Activated T-helper 2 cell treated with anti-CD3 and anti-CD28 coated beads, Interferon-gamma antibody, Interleukin-2, Interleukin-4, amounts not matched to agents 10 μg/mL and 5 μg/mL and 100 μg/mL, durations not matched to agents 14 hours and 24 hours and 36 hours (primary cell): Measurements from ENCODE around the gene NRXN3. TPM values are rescaled to one million over a fixed set of nuclear protein-coding genes. Genes with fewer than 3 reads are reported as not detected.

Source experiments
- DNase-seq: peaks from one replicate; pipeline ENCODE4 v3.0.0; 2021; ENCODE audit warnings: low spot score
- H3K27ac Mint-ChIP-seq: one replicate; pipeline ENCODE4 v1.8.0; 2021; ENCODE audit warnings: mixed read lengths
- H3K27me3 Mint-ChIP-seq: one replicate; pipeline ENCODE4 v1.8.0; 2021; ENCODE audit warnings: low read depth, mixed read lengths
- H3K36me3 Mint-ChIP-seq: one replicate; pipeline ENCODE4 v1.8.0; 2021; ENCODE audit warnings: low read depth, mixed read lengths
- H3K4me1 Mint-ChIP-seq: one replicate; pipeline ENCODE4 v1.8.0; 2021; ENCODE audit warnings: low read depth, mixed read lengths
- H3K4me3 Mint-ChIP-seq: one replicate; pipeline ENCODE4 v1.8.0; 2021; ENCODE audit warnings: low read depth, mild to moderate bottlenecking, moderate library complexity, mixed read lengths
- H3K9me3 Mint-ChIP-seq: one replicate; pipeline ENCODE4 v1.8.0; 2021; ENCODE audit warnings: mixed read lengths
- intact Hi-C: fragments of 100-400 bp; cut with micrococcal nuclease; formaldehyde crosslinking; loops from one replicate; pipeline ENCODE4 v1.15.1; 2023
- total RNA-seq: library from RNA; stranded (reverse); gene quantifications from 2 replicates; pipeline ENCODE4 v1.2.3, GENCODE V29; 2022

Gene NRXN3
- total RNA-seq, 1 donor from 2014 or later: not detected

DNA sequence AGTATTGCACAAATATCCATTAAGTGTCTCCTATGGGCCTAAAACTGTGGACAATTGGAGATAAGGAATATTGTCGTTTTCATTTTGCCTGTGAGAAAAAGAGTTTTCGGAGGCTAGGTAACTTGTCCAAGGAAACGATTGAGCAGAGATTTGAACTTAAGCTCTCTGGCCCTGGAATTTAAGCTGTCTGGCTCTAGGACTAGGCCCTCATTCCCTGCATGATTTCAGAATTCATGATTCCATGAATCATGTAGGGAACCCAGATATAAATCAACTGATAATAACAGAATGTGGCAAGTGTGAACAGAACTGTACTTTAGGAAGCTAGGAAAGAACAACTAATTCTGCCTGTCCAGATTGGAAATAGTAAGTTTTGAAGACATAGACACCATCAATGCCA is 1100.2 kb downstream of the NRXN3 start:
- H3K9me3 Mint-ChIP-seq: no peaks in the 10 kb centered on the region
- H3K36me3 Mint-ChIP-seq: no peaks in the 10 kb centered on the region
- no peaks in the 10 kb centered on the region for H3K27me3 Mint-ChIP-seq
- no peaks in the 10 kb centered on the region for H3K4me1 Mint-ChIP-seq
- intact Hi-C loops: no loop called here
- DNase-seq: no peak
- H3K27ac Mint-ChIP-seq: no peak overlapping the region
- H3K4me3 Mint-ChIP-seq: no peak overlapping the region

DNA sequence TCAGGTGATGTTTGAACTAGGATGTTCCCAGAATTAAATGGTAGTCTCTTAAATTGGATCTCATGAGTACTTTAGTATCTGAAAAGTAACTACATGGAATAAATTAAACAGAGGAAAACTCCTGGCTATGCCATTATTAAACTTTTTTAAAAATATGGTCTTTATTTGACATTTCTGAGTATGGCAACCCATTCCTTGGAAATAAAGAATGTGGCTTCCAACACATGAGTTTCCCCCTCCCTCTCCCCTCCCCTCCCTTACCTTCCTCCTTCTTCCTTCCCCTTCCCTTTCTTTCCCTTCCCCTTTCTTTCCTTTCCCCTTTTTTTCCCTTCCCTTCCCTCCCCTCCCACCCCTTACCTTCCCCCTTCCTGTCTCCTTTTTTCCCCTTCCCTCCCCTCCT is 1100.9 kb downstream of the NRXN3 start:
- no peaks in the 10 kb centered on the region for H3K36me3 Mint-ChIP-seq
- H3K27me3 Mint-ChIP-seq: no peaks in the 10 kb centered on the region
- H3K4me3 Mint-ChIP-seq: no peak overlapping the region

DNA sequence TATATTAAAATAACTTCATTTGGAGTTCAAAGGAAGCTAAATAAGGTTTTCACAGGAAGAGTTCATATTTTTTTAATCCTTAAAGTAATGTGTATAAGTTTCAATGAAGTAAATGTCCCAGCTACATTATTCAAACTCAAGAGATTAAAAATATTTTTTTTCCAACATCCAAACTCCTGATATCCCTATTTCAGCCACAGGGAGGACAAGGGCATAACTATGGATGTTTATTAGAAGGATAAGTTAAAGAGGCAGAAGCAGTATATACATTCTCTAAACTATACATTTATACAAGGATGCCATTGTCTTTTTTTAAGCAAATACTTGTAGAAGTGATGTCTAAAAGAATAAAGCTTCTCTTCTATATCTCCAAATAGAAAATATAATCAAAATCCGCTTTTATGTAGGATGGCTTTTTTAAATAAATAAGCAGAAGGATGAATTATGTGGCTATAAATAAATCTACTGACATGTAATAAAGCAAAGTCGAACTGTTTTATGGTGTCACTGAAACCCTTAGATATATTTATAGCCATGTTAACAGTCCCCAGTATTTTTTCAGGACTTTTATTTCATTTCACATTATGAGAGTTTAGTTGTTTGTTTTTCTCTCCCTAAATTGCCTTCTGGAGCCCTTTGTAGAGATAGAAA is 1104.6 kb downstream of the NRXN3 start:
- H3K9me3 Mint-ChIP-seq: no peaks in the 10 kb centered on the region
- no peak overlapping the region for H3K4me3 Mint-ChIP-seq
- H3K27me3 Mint-ChIP-seq: peaks cover 11% of the 10 kb centered on the region
- H3K4me1 Mint-ChIP-seq: no peaks in the 10 kb centered on the region
- DNase-seq: no peak
- intact Hi-C loops: no loop called here
- no peak overlapping the region for H3K27ac Mint-ChIP-seq
- no peaks in the 10 kb centered on the region for H3K36me3 Mint-ChIP-seq

More for the DNA sequence above, 1100.9 kb downstream of the NRXN3 start:
- intact Hi-C loops: no loop called here
- no peaks in the 10 kb centered on the region for H3K9me3 Mint-ChIP-seq
- H3K27ac Mint-ChIP-seq: no peak overlapping the region
- no peaks in the 10 kb centered on the region for H3K4me1 Mint-ChIP-seq
- DNase-seq: no peak

DNA sequence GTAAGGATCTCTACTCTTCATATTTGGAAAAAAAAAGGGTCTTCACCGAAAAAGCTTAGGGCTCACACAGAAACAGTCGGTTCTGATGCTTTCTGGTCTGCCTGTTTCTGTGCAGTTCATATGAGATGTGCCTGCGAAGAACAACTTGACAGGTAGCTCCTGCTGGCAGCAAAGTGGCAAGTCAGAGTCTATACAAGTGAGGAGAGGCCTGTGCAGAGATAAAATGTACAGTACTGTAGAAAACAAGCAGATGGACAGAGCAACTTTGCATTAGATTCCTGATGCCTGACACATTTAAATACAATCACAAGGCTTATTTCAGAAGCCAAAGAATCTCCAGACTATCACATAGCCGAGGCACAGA is 1105.1 kb downstream of the NRXN3 start:
- H3K9me3 Mint-ChIP-seq: no peaks in the 10 kb centered on the region
- H3K27ac Mint-ChIP-seq: no peak overlapping the region
- peaks cover 16% of the 10 kb centered on the region for H3K27me3 Mint-ChIP-seq
- H3K4me1 Mint-ChIP-seq: no peaks in the 10 kb centered on the region
- H3K36me3 Mint-ChIP-seq: no peaks in the 10 kb centered on the region
- DNase-seq: no peak
- no peak overlapping the region for H3K4me3 Mint-ChIP-seq
- intact Hi-C loops: no loop called here

DNA sequence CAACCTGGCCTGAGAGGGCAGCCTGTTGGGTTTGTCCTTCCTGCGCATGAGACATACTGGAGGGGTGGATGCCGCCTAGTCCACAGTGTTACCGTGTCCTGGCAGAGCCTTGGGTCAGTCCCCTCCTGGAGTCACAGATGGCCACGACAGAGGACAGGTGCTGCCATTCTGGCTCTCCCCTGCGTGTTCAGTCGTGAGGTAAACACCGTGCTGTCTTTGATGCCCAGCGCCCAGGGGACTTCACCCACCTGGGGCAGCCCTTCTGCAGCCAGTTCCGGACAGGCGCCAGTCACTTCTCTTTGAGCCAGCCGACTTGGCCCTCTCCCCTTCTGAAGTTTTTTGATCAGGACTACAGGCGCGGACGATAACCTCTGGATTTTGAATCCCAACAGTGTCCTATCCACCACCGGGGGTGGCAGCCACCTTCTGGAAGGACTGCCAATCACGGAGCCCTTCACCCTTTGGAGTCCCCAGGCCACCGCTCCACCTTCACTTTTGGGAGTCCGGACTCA is 1108.2 kb downstream of the NRXN3 start:
- intact Hi-C loops: no loop called here
- Mint-ChIP-seq H3K36me3 (no peaks in the 10 kb centered on the region), H3K9me3 (no peaks in the 10 kb centered on the region), H3K4me3 (no peak overlapping the region), H3K27me3 (peaks cover 31% of the 10 kb centered on the region), H3K27ac (no peak overlapping the region), H3K4me1 (no peaks in the 10 kb centered on the region)
- DNase-seq: no peak

DNA sequence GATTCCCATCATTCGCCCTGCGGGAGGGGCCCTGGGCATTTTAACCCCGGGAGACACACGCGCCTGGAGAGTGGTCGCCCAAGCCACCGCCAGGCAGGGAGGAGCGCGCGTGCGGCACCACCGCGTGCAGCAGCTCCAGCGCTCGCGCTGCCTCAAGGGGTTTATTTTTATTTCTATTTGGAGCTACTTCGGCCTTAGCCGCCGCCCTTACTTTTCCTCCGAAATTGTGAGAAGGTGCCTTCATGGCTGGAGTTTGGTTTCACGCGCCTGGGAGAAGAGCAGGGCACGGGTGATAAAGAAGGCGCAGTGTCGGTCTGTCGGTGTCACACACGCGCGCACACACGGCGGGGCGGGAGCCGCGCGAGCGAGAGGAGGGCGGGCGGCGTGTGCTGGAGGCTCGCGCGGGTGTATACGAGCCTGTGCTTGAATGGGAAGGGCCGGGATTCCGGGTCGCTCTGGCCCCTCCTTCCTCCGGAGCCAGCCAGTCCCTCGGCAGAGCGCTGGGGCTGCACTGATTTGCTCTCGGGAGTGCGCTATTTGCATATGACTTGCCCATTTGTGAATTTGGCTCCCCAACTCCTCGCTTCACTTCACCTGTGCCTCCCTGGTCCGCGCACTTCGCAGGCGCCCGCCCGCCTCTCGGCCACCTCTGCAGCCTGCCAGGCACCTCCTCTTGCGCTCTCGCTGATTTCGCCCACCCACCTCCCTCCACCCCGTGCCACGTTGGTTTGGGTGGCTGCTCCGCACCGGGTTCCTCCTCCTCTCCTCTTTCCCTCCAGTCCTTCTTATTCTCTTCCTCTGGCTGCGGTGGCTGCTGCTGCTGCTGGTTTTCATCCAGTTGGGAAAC is 1108.8 kb downstream of the NRXN3 start:
- intact Hi-C loops: no loop called here
- H3K4me3 Mint-ChIP-seq: peak overlapping the region; percentile 4
- peak; percentile 8 for DNase-seq

DNA sequence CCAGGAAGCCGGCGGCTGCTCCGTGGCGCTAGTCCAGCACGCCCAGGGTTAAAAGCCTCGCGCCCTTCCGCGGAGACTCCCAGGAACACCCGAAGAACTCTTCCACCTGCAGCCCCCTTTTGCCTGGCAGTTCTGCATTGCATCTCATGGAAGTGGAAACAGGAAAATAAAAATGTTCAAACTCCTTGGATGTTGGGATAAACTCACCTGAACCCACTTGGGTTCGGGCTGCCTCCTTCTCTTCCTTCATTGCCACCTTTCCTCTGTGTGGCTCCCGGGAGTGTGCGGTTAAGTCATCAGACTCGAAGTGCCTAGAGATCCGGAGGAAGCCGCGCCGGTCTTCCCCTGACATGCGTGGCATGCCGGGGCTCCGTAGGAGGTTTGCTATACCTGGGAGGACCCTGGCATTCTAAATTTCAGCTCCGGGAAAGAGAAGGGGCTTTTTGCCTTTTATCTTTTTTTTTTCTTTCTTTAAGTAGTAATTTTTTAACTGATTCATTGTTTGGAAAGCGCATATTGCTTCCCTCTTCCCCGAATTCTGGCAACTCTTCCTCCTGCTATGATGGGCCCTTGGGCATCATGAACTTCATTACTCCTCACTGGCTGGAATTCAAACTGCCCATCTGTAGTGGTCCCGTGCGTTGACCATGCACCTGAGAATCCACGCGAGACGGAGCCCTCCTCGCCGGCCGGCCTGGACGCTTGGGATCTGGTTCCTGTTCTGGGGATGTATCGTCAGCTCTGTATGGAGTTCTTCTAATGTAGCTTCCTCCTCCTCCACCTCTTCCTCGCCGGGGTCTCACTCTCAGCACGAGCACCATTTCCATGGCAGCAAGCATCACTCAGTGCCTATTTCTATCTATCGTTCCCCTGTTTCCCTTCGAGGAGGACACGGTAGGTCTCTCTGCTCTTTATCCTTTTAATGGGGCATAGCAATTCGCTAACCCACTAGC is 1109.7 kb downstream of the NRXN3 start:
- H3K9me3 Mint-ChIP-seq: no peaks in the 10 kb centered on the region

More for the DNA sequence above, 1108.8 kb downstream of the NRXN3 start:
- H3K27ac Mint-ChIP-seq: no peak overlapping the region
- H3K9me3 Mint-ChIP-seq: no peaks in the 10 kb centered on the region
- no peaks in the 10 kb centered on the region for H3K4me1 Mint-ChIP-seq
- H3K27me3 Mint-ChIP-seq: peaks cover 31% of the 10 kb centered on the region
- no peaks in the 10 kb centered on the region for H3K36me3 Mint-ChIP-seq

DNA sequence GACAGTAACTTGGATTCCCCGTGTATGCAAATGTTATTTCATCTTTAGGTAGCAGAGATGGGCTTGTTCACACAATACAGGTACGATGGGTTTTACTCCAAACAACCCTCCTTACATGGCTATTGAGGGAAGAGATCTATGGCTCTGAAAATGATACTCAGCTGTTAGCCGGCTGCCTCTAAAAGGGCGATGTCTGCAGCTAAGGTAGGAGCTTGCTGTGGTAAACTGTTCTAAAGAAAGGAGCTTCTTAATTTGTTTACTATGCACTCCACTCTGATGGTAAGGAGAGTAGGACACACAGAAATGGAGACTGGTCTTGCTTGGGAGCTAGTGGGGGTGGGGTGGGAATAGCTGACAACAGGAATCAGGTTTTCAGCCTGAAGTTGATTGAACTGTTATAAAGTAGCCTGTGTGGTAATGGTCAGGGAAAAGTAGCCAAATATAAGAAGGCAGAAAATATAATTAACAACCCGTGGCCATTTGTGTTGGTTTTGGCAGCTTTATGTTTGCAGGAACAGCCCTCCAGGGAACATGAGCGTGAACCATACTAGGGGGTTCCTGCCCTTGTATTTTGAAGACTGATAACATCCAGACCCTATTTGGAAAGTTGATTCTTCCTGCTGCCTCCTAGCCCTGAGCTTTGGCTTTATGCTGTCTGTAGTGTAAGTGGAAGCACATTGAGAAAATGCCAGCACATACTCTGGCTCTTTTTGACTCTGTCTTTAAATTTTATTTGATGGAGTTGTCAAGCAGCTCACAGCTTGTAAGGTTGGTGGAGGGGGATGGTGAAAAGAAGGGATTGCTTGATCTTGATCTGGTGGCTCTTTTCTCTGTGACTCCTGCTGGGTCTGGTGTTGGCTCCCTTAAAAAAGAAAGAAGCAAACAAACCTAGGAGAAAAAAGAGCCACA is 1111.3 kb downstream of the NRXN3 start:
- Mint-ChIP-seq H3K27me3 (peaks cover 31% of the 10 kb centered on the region), H3K4me1 (no peaks in the 10 kb centered on the region), H3K9me3 (no peaks in the 10 kb centered on the region), H3K36me3 (no peaks in the 10 kb centered on the region), H3K27ac (no peak overlapping the region), H3K4me3 (no peak overlapping the region)
- no peak for DNase-seq
- intact Hi-C loops: loop anchor here (10.0 kb wide), 1 partner anchor 147 kb away; no protein-coding TSS in a partner anchor

More for the DNA sequence above, 1109.7 kb downstream of the NRXN3 start:
- no peak for DNase-seq
- Mint-ChIP-seq H3K27me3 (peaks cover 31% of the 10 kb centered on the region), H3K4me3 (peak overlapping the region; percentile 4), H3K4me1 (no peaks in the 10 kb centered on the region), H3K27ac (no peak overlapping the region), H3K36me3 (no peaks in the 10 kb centered on the region)
- intact Hi-C loops: loop anchor here (10.0 kb wide), 1 partner anchor 145 kb away; no protein-coding TSS in a partner anchor

DNA sequence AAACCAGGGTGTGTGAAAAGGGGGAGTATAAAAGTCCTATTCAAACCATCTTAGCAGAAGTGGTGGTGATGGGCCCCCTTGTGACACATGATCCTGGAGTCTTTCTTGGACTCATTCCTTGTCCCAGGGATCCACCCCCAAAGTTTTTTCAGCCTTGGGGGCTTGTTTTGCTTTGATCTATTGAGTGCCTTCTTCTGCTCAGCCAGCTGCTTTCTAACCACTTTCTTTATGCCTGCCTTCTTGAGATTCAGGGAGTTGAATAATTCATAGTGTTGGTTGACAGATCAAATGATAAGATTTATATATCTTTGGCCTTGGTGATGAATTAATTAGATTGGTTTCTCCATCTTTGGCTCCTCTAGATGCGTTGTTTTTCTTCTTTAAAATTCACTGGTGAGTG is 1114.4 kb downstream of the NRXN3 start:
- Mint-ChIP-seq H3K9me3 (no peaks in the 10 kb centered on the region), H3K27me3 (peaks cover 21% of the 10 kb centered on the region), H3K4me1 (no peaks in the 10 kb centered on the region), H3K27ac (no peak overlapping the region), H3K4me3 (no peak overlapping the region), H3K36me3 (no peaks in the 10 kb centered on the region)
- intact Hi-C loops: loop anchor here (10.0 kb wide), 1 partner anchor 150 kb away; no protein-coding TSS in a partner anchor
- DNase-seq: no peak

DNA sequence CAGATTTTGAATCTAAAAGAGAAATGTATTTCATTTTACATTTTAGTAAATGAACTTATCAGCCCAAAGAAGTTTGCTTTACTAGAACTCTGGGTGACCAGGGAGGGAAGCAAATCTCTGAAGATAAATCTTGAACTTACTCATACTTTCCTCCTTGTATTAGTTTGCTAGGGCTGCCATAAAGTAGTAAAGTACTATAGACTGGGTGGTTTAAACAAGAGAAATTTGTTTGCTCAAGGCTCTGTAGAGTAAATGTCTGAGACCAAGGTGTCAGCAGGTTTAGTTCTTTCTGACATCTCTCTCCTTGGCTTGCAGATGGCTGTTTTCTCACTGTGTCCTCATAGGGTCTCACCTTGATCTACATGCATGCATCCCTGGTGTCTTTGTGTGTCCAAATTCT is 1115.1 kb downstream of the NRXN3 start:
- H3K36me3 Mint-ChIP-seq: no peaks in the 10 kb centered on the region
- no peak overlapping the region for H3K4me3 Mint-ChIP-seq
- intact Hi-C loops: loop anchor here (10.0 kb wide), 1 partner anchor 150 kb away; no protein-coding TSS in a partner anchor
- H3K9me3 Mint-ChIP-seq: no peaks in the 10 kb centered on the region
- H3K4me1 Mint-ChIP-seq: no peaks in the 10 kb centered on the region
- no peak for DNase-seq
- peaks cover 15% of the 10 kb centered on the region for H3K27me3 Mint-ChIP-seq
- no peak overlapping the region for H3K27ac Mint-ChIP-seq

DNA sequence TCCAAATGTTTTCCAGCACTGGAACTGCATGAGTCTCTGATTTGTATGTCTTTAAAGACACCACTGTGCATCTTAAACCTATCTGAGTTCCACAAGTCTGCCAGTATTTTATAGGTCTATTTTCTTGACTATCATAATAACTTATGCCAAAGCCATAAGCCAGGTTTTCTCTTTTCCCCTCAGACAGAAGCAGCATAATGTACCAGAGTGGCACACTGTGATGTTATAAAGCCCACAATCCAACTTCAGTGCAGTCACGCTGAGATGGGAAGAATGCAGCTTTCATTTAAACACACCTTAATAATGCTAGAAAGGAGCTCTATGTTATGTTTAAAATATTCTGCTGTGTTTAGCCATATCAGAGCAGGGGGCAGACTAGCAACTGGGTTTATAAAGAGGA is 1117.8 kb downstream of the NRXN3 start:
- no peak overlapping the region for H3K4me3 Mint-ChIP-seq
- intact Hi-C loops: loop anchor here (10.0 kb wide), 1 partner anchor 153 kb away; no protein-coding TSS in a partner anchor
- no peaks in the 10 kb centered on the region for H3K27me3 Mint-ChIP-seq
- no peak for DNase-seq
- no peaks in the 10 kb centered on the region for H3K9me3 Mint-ChIP-seq
- H3K27ac Mint-ChIP-seq: no peak overlapping the region
- H3K4me1 Mint-ChIP-seq: no peaks in the 10 kb centered on the region
- H3K36me3 Mint-ChIP-seq: no peaks in the 10 kb centered on the region
